HepG2 (cell line): ENCODE measurements around the gene THRAP3.

ENCODE experiments used
- ATF6 ChIP-seq: sonication (generic); formaldehyde crosslinking; conservative IDR thresholded peaks from 2 replicates; pipeline ENCODE4 v1.4.0; 2020; ENCODE audit warnings: missing genetic modification reagents
- FOXJ3 ChIP-seq: sonication (generic); formaldehyde crosslinking; IDR thresholded peaks from 2 replicates; pipeline ENCODE4 v1.4.0; 2020; ENCODE audit warnings: missing genetic modification reagents, mild to moderate bottlenecking, borderline replicate concordance
- FOXM1 ChIP-seq: sonication (generic); formaldehyde crosslinking; IDR thresholded peaks from 2 replicates; pipeline ENCODE4 v1.5.0; 2020; ENCODE audit warnings: missing genetic modification reagents
- HOXA7 ChIP-seq: sonication (generic); formaldehyde crosslinking; IDR thresholded peaks from 2 replicates; pipeline ENCODE4 v1.8.1; 2022; ENCODE audit warnings: mild to moderate bottlenecking, missing genetic modification reagents, moderate library complexity
- MYNN ChIP-seq: sonication (generic); formaldehyde crosslinking; IDR thresholded peaks from 2 replicates; pipeline ENCODE4 v1.4.0; 2020; ENCODE audit warnings: mild to moderate bottlenecking, low read depth, missing genetic modification reagents
- TAF1 ChIP-seq: sonication (generic); formaldehyde crosslinking; IDR thresholded peaks from 2 replicates; pipeline ENCODE4 v1.4.0; 2020; ENCODE audit warnings: missing genetic modification reagents
- TRIM24 ChIP-seq: sonication (generic); formaldehyde crosslinking; IDR thresholded peaks from 2 replicates; pipeline ENCODE4 v1.8.0; 2022; ENCODE audit warnings: mild to moderate bottlenecking, missing genetic modification reagents
- ZNF839 ChIP-seq: sonication (generic); formaldehyde crosslinking; IDR thresholded peaks from 2 replicates; pipeline ENCODE4 v1.4.0; 2020; ENCODE audit warnings: missing genetic modification reagents, mild to moderate bottlenecking, borderline replicate concordance
- TF ChIP-seq, protein P1 (sequence below): sonication (generic); formaldehyde crosslinking; IDR thresholded peaks from 2 replicates; pipeline ENCODE4 v1.5.0; 2020; ENCODE audit warnings: mild to moderate bottlenecking, missing genetic modification reagents, moderate library complexity

DNA sequence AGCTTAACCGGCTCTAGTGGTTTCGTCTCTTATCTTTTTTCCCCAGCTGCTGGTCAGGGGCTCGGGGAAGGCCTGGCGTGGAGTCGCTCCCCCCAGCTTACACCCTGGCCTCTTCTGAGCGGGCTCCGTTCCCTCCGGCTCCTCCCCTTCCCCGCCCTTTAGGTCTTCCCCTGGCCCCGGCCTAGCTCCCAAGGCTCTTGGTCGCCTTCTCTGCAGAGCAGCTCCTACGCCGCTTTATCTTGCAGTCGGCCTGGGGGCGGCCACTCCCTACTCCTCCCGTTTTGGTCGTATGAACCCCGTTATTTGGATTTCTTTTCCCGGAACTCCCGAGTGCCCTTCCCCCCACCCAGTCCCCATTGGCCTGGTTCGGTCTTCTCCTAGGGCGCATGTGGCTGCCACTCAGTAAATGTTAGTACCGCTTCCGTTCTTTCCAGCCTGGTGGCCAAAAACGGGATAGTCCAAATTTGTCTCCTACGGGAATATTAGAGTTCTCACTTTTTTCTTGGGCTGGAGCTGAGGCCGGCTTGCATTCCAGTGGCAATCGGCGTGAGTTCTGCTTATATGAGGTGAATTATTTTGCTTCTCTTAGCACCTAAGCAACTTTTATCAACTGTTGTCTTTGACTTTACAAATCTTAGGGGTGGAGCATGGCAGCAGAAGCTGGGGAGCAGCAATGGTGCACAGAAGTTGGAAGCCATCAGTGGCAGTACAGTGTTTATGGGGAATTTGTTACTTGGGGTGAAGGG, 467 bp downstream of the THRAP3 start:
- no peak for TF ChIP-seq MYNN (CRISPR knock-in tag)
- no peak for TF ChIP-seq FOXJ3
- TF ChIP-seq ZNF839 (CRISPR knock-in tag): no peak
- no peak for TF ChIP-seq FOXM1 (CRISPR knock-in tag)
- no peak for TF ChIP-seq TRIM24 (CRISPR knock-in tag)
- TF ChIP-seq, protein P1, sequence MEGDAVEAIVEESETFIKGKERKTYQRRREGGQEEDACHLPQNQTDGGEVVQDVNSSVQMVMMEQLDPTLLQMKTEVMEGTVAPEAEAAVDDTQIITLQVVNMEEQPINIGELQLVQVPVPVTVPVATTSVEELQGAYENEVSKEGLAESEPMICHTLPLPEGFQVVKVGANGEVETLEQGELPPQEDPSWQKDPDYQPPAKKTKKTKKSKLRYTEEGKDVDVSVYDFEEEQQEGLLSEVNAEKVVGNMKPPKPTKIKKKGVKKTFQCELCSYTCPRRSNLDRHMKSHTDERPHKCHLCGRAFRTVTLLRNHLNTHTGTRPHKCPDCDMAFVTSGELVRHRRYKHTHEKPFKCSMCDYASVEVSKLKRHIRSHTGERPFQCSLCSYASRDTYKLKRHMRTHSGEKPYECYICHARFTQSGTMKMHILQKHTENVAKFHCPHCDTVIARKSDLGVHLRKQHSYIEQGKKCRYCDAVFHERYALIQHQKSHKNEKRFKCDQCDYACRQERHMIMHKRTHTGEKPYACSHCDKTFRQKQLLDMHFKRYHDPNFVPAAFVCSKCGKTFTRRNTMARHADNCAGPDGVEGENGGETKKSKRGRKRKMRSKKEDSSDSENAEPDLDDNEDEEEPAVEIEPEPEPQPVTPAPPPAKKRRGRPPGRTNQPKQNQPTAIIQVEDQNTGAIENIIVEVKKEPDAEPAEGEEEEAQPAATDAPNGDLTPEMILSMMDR (CRISPR knock-in tag): no peak
- no peak for TF ChIP-seq HOXA7
- peak; percentile 10 for TF ChIP-seq TAF1 (CRISPR knock-in tag)
- no peak for TF ChIP-seq ATF6 (CRISPR knock-in tag)
